OCI-LY7 (cell line): Measurements from ENCODE around the gene ALDH1A2. TPM values are rescaled to one million over a fixed set of nuclear protein-coding genes. Genes with fewer than 3 reads are reported as not detected.

ENCODE experiments used
- BruUV-seq: library from RNA; stranded (reverse); fragments of 400-500 nt; replicated peaks from 2 replicates; lab custom pipeline; 2021; lab: Mats Ljungman, UMichigan
- CTCF ChIA-PET: fragments of 300-600 bp; sonication (Branson Sonifier 250); formaldehyde crosslinking; loops from one replicate; lab custom pipeline; 2022; ENCODE audit warnings: antibody characterized with exemption; ENCODE audit not compliant: unreplicated experiment; lab: Charles Lee
- POLR2A ChIA-PET: fragments of 300-600 bp; sonication (Branson Sonifier 250); formaldehyde crosslinking; loops from one replicate; lab custom pipeline; 2022; ENCODE audit warnings: antibody characterized with exemption; lab: Charles Lee
- DNase-seq: peaks from one replicate; pipeline ENCODE4 v3.0.0-alpha.2; 2015; ENCODE audit warnings: low spot score
- H2AFZ ChIP-seq: fragments of 200-600 bp; sonication (generic), shearing (Covaris generic); 2 replicates; pipeline ENCODE4 v1.6.1; 2014; ENCODE audit warnings: mild to moderate bottlenecking, antibody characterized with exemption, low read length, moderate library complexity
- H3K27ac ChIP-seq: fragments of 200-600 bp; sonication (generic); 2 replicates; pipeline ENCODE4 v1.5.1; 2014; ENCODE audit warnings: mixed run types, low read depth, mild to moderate bottlenecking, moderate library complexity, low read length, inconsistent platforms; ENCODE audit not compliant: poor library complexity, severe bottlenecking
- H3K36me3 ChIP-seq: fragments of 200-600 bp; sonication (generic); 2 replicates; pipeline ENCODE4 v1.6.1; 2014; ENCODE audit warnings: mild to moderate bottlenecking, antibody characterized with exemption, low read length, moderate library complexity, mixed read lengths; ENCODE audit not compliant: insufficient read depth
- H3K4me1 ChIP-seq: fragments of 200-600 bp; sonication (generic); 2 replicates; pipeline ENCODE4 v1.5.1; 2014; ENCODE audit warnings: mild to moderate bottlenecking, low read length; ENCODE audit not compliant: insufficient read depth, poor library complexity, severe bottlenecking
- H3K4me2 ChIP-seq: fragments of 200-600 bp; sonication (generic); 2 replicates; pipeline ENCODE4 v1.6.1; 2014; ENCODE audit warnings: mild to moderate bottlenecking, low read length
- H3K4me3 ChIP-seq: fragments of 200-600 bp; sonication (generic); 2 replicates; pipeline ENCODE4 v1.5.1; 2014; ENCODE audit warnings: mild to moderate bottlenecking, low read depth, low read length; ENCODE audit not compliant: poor library complexity, severe bottlenecking
- H3K79me2 ChIP-seq: fragments of 200-600 bp; sonication (generic); 2 replicates; pipeline ENCODE4 v1.6.1; 2016; ENCODE audit warnings: low read depth, mild to moderate bottlenecking, low read length, moderate library complexity, mixed read lengths; ENCODE audit not compliant: insufficient read depth
- H3K9me2 ChIP-seq: fragments of 200-600 bp; sonication (generic); 2 replicates; pipeline ENCODE4 v1.6.1; 2016; ENCODE audit warnings: mild to moderate bottlenecking, low read length, mixed read lengths; ENCODE audit not compliant: insufficient read depth
- H3K9me3 ChIP-seq: fragments of 200-600 bp; sonication (generic); 2 replicates; pipeline ENCODE4 v1.6.1; 2014; ENCODE audit warnings: mild to moderate bottlenecking, mixed run types, low read length, mixed read lengths
- H4K20me1 ChIP-seq: fragments of 200-600 bp; sonication (generic); 2 replicates; pipeline ENCODE4 v1.6.1; 2014; ENCODE audit warnings: mild to moderate bottlenecking, antibody characterized with exemption, low read length, moderate library complexity, mixed read lengths; ENCODE audit not compliant: insufficient read depth
- EZH2phosphoT487 ChIP-seq: fragments of 200-600 bp; sonication (generic); IDR thresholded peaks from 2 replicates; pipeline ENCODE4 v1.6.1; 2018; ENCODE audit warnings: low read depth, borderline replicate concordance, mild to moderate bottlenecking, mixed run types, antibody characterized with exemption, low read length, moderate library complexity, mixed read lengths
- intact Hi-C: fragments of 100-400 bp; cut with micrococcal nuclease; formaldehyde crosslinking; loops from one replicate; pipeline ENCODE4 v1.10.0; 2022; ENCODE audit not compliant: unreplicated experiment
- total RNA-seq, 2 experiments: library from RNA; depleted of rRNA in 1 of 2; stranded (reverse); fragments of >200 nt in 1 of 2; shearing (Covaris generic) in 1 of 2; gene quantifications; 2 replicates each; pipeline ENCODE4 v1.2.3, GENCODE V29; 2014 to 2022
- TF ChIP-seq, protein P1 (sequence below): fragments of 200-600 bp; sonication (generic); conservative IDR thresholded peaks from 2 replicates; pipeline ENCODE4 v1.5.1; 2014; ENCODE audit warnings: mild to moderate bottlenecking, antibody characterized with exemption, low read length, moderate library complexity, mixed read lengths

The ALDH1A2 gene
- total RNA-seq, 2 experiments from 2014 or later = not detected

DNA sequence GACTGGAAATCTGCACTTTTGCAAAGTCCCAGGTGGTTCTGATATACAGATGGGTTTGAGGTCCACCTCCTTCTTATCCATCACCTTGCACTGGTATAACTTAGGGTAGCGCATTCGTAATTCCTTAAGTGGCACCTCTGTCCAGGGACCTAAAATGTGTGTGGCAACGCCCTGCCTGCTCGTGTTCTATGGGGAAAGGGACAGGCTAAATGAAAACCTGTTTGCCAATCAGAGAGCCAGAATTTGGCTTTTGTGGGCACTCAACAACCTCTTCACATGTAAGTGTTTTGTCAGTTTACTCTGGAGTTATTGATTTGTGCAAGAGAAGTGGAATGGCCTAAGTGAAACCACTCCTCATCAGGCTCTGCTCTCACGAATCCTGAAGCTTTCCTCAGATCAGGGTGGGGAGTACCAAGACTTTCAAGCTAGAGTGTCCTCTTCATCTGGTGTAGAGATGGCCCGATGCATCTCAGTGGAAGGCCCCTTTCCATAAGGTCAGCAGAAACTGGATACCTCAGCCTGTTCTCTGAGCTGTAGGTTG, 138.3 kb downstream of the ALDH1A2 start:
- Histone ChIP-seq H3K79me2 (no peaks in the 10 kb centered on the region), H3K36me3 (no peaks in the 10 kb centered on the region), H4K20me1 (no peaks in the 10 kb centered on the region), H3K4me3 (no peak overlapping the region), H2AFZ (no peak overlapping the region), H3K9me2 (no peaks in the 10 kb centered on the region), H3K27ac (no peak overlapping the region), H3K9me3 (no peaks in the 10 kb centered on the region), H3K4me2 (no peak overlapping the region), H3K4me1 (peaks cover 2% of the 10 kb centered on the region)
- TF ChIP-seq, protein P1, sequence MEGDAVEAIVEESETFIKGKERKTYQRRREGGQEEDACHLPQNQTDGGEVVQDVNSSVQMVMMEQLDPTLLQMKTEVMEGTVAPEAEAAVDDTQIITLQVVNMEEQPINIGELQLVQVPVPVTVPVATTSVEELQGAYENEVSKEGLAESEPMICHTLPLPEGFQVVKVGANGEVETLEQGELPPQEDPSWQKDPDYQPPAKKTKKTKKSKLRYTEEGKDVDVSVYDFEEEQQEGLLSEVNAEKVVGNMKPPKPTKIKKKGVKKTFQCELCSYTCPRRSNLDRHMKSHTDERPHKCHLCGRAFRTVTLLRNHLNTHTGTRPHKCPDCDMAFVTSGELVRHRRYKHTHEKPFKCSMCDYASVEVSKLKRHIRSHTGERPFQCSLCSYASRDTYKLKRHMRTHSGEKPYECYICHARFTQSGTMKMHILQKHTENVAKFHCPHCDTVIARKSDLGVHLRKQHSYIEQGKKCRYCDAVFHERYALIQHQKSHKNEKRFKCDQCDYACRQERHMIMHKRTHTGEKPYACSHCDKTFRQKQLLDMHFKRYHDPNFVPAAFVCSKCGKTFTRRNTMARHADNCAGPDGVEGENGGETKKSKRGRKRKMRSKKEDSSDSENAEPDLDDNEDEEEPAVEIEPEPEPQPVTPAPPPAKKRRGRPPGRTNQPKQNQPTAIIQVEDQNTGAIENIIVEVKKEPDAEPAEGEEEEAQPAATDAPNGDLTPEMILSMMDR = no peak
- no peak for TF ChIP-seq EZH2phosphoT487
- ChIA-PET POLR2A (no interaction called here), CTCF (no interaction called here)
- no peak for DNase-seq
- intact Hi-C loops = no loop called here
- no TSS peak for BruUV-seq

- no peaks in the 10 kb centered on the region for H3K9me2 ChIP-seq
- ChIA-PET POLR2A (no interaction called here), CTCF (no interaction called here)
- no peak overlapping the region for H3K4me3 ChIP-seq
- H2AFZ ChIP-seq = no peak overlapping the region
- intact Hi-C loops = no loop called here
- H3K4me2 ChIP-seq = no peak overlapping the region
- H3K4me1 ChIP-seq = no peaks in the 10 kb centered on the region
- TF ChIP-seq, protein P1 = no peak
- no peak for TF ChIP-seq EZH2phosphoT487
- H3K27ac ChIP-seq = no peak overlapping the region
- no TSS peak for BruUV-seq
- no peaks in the 10 kb centered on the region for H4K20me1 ChIP-seq
- no peaks in the 10 kb centered on the region for H3K9me3 ChIP-seq
- DNase-seq = no peak
- no peaks in the 10 kb centered on the region for H3K36me3 ChIP-seq
- H3K79me2 ChIP-seq = no peaks in the 10 kb centered on the region
These were observed 139.9 kb downstream of the ALDH1A2 start for GRCh38 chr15:57925650-57926049.

GRCh38 chr15:57924598-57924997, 140.9 kb downstream of the ALDH1A2 start:
- Histone ChIP-seq H3K4me1 (no peaks in the 10 kb centered on the region), H4K20me1 (no peaks in the 10 kb centered on the region), H3K4me2 (no peak overlapping the region), H3K9me3 (no peaks in the 10 kb centered on the region), H3K4me3 (no peak overlapping the region), H3K36me3 (no peaks in the 10 kb centered on the region), H3K9me2 (no peaks in the 10 kb centered on the region), H3K79me2 (no peaks in the 10 kb centered on the region), H3K27ac (no peak overlapping the region), H2AFZ (no peak overlapping the region)
- TF ChIP-seq EZH2phosphoT487 = no peak
- TF ChIP-seq, protein P1 = no peak
- ChIA-PET CTCF (no interaction called here), POLR2A (no interaction called here)
- DNase-seq = no peak
- BruUV-seq = no TSS peak
- intact Hi-C loops = no loop called here
